ENCODE results near the gene ZIC4. TPM values are rescaled to one million over a fixed set of nuclear protein-coding genes. Genes with fewer than 3 reads are reported as not detected.
A peak's percentile ranks its signal among the peaks of the same experiment; 100 is the strongest.

ZIC4 gene
- total RNA-seq, 4 donors from 2014 or later: 0.19 to 0.47 (median 0.39) TPM; not detected in 1

- H3K9me3 ChIP-seq: no peaks in the 10 kb centered on the region
- no peak for TF ChIP-seq CTCF (IDR thresholded peaks at IDR 0.05 in 4 of 5, conservative IDR thresholded peaks at IDR 0.05 in 1 of 5)
- H3K4me1 ChIP-seq: no peaks in the 10 kb centered on the region
- H3K27ac ChIP-seq: peak overlapping the region in 1 of 4 donors; percentile 3
- in situ Hi-C loops (cut with MboI; ENCODE audit: low sequenced_read_pairs in 4 of 4) (no loop called here), intact Hi-C loops (cut with DNase I; ENCODE audit: low total_unique reads) (no loop called here)
- H3K27me3 ChIP-seq: no peaks in the 10 kb centered on the region
- no peak overlapping the region for H3K4me3 ChIP-seq
- no peak for ATAC-seq
- no peaks in the 10 kb centered on the region for H3K36me3 ChIP-seq
- no peak for DNase-seq
These were observed 69.6 kb downstream of the ZIC4 start for GRCh38 chr3:147336543-147337278.

Other genes with a start within 250 kb of the ZIC4 start
- 1 to 10 TPM; 3.3 to 5.2 (median 4.3) TPM for gene ZIC1, start 2.8 kb upstream of the ZIC4 start, total RNA-seq